GM18505 (cell line): ENCODE measurements around the gene CACNA1C.

ENCODE experiments used
- ATAC-seq: cut with Tn5 transposase; IDR thresholded peaks from one replicate; pipeline ENCODE4 v1.9.1; 2021; ENCODE audit not compliant: unreplicated experiment
- POLR2A ChIP-seq: IDR thresholded peaks from 4 replicates; pipeline ENCODE4 v1.6.1; 2011; ENCODE audit warnings: borderline replicate concordance; ENCODE audit not compliant: insufficient read depth, insufficient read length; ENCODE audit errors: extremely low read depth

CACNA1C gene

DNA sequence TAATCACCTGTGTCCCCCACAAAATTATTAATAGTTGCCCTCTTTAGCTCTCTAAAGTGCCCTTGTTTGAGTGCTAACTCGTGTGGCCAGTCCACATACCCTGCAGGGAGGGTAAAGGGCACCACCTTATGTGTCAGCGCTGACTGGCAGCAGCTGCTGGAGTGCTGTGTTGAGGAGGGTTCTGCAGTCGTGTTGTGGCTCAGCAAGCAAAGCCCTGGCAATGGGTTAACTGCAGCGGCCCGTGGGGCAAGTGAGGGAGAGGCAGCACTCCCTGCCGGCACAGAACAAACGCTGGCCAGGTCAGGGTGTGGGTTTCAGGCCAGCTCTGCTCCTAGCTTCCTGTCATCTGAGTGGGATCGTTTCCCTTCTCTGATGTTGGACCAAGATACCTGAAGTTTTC is 369.8 kb downstream of the CACNA1C start:
- no peak for ATAC-seq
- TF ChIP-seq POLR2A = no peak

DNA sequence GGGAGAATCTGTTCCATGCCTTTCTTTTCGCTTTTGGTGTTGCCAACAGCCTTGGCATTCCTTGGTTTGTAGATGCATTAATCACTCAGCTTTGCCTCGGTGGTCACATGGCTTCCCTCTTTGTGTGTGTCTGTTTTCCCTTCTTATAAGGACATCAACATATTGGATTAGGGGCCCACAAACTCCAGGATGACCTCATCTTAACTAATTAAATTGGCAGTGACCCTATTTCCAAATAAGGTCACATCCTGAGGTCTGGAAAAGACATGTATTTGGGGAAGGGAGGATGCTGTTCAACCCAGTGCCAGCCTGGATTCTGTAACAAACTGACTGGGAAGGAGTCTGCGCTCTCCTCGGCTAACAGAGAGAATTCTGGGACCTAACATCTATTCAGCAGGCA is 376.2 kb downstream of the CACNA1C start:
- TF ChIP-seq POLR2A = no peak

DNA sequence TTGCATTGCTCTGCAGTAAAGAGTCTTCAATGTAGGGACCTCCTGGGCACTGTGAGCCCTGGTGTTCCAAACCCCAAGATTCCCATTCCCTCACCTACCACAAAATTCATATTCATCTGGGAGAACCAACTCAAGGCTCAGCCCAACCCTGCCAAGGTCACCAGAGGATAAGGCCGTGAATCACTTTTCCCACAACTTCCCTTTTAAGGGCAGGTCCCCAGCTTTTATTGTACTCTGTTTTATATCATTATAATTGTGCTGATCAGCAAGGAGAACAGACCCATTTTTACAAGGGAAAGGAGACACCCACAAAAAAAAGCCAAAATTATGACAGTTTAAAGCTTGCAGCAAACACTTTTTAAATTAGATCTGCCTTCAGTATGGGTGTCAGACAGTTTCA is 379.0 kb downstream of the CACNA1C start:
- no peak for TF ChIP-seq POLR2A
- no peak for ATAC-seq

More for the DNA sequence above, 376.2 kb downstream of the CACNA1C start:
- ATAC-seq = no peak

GRCh38 chr12:2432856-2433255 is 380.1 kb downstream of the CACNA1C start:
- no peak for TF ChIP-seq POLR2A
- ATAC-seq = no peak

GRCh38 chr12:2435511-2435910 is 382.7 kb downstream of the CACNA1C start:
- no peak for ATAC-seq
- TF ChIP-seq POLR2A = no peak

- ATAC-seq = no peak
- TF ChIP-seq POLR2A = no peak
These were observed 386.7 kb downstream of the CACNA1C start for GRCh38 chr12:2439332-2440100.

- TF ChIP-seq POLR2A = no peak
- no peak for ATAC-seq
These were observed 391.0 kb downstream of the CACNA1C start for GRCh38 chr12:2443776-2444175.

DNA sequence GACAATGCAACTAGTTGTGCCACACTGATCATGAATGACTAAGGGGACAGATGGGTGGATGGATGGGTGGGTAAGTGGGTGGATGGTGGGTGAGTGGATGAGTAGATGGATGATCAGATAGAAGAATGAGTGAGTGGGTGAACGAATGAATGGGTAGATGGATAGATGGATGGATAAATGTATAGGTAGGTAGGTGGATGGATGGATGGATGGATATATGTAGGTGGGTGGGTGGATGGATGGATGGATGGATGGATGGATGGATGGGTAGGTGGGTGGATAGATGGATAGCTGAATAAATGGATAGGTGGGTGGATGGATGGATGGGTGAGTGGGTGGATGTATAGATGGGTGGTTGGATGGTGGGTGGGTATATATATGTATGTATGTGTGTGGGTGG is 393.2 kb downstream of the CACNA1C start:
- no peak for TF ChIP-seq POLR2A
- no peak for ATAC-seq

- ATAC-seq = no peak
- no peak for TF ChIP-seq POLR2A
These were observed 395.1 kb downstream of the CACNA1C start for GRCh38 chr12:2447861-2448260.

- ATAC-seq = no peak
- no peak for TF ChIP-seq POLR2A
These were observed 396.8 kb downstream of the CACNA1C start for GRCh38 chr12:2449586-2449985.

DNA sequence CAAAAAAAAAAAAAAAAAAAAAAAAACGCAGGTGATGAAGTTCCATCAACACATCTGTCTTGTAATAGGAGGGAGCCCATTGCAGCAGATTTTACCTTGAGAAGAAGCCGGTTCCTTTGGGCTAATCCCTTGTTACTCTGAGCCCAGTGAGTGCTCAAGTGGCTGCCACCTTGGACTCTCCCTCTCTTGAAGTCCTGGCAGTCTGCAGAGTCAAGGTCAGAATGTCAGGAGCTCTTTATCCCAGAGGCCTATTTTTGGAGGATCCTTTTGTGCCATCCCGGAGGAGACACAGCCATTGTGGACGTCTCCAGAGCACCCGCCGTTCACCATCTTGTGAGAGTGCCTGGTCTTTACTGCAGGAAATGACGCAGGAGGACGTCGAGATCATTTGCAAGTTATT is 397.8 kb downstream of the CACNA1C start:
- no peak for ATAC-seq
- no peak for TF ChIP-seq POLR2A

GRCh38 chr12:2451025-2451424 is 398.2 kb downstream of the CACNA1C start:
- ATAC-seq = no peak
- TF ChIP-seq POLR2A = no peak

DNA sequence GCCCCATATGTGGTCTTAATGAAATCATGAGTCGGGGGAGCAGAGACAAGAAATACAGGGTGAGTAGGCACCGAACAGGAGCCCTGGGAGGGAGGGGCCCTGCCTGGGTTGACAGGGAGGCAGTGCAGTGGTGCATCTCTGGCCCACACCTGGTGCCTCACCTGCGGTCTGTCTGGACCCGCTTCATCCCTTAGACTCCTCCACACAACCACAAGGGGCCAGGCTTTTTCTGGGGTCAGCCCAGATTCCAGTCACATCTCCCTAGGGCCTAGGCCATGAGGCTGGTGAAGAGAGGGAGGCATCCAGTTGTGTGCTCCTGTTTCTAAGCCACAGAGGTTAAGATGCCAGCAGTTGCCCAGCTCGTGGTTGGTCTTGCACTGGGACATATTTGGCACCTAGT is 398.7 kb downstream of the CACNA1C start:
- no peak for ATAC-seq
- TF ChIP-seq POLR2A = no peak

GRCh38 chr12:2453076-2453760 is 400.4 kb downstream of the CACNA1C start:
- no peak for ATAC-seq
- no peak for TF ChIP-seq POLR2A

DNA sequence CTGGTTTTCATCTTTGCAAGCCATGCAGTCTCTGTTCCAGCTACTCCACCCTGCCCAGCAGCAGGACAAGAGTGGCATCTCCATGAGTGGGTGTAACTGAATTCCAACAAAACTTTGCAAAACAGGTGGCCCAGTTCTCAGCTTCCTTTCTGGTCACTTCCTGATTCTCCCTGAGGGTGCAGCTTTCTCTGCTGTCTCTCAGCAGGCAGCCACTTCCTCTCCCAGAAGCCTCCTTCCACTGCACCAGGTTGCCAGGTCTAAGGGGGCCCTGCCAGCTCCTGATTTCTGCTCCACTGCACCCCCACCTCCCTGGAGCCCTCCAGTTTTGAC is 400.9 kb downstream of the CACNA1C start:
- no peak for ATAC-seq
- TF ChIP-seq POLR2A = no peak

- TF ChIP-seq POLR2A = no peak
- no peak for ATAC-seq
These were observed 401.9 kb downstream of the CACNA1C start for GRCh38 chr12:2454601-2455177.
